ENCODE measurements around the gene RGS11.

- TF ChIP-seq EP300 (conservative IDR thresholded peaks at IDR 0.05; ENCODE audit: poor library complexity, severe bottlenecking), result no peak
- no peak for TF ChIP-seq CTCF (IDR thresholded peaks at IDR 0.05; ENCODE audit: poor library complexity, severe bottlenecking)
- TF ChIP-seq EZH2 (IDR thresholded peaks at IDR 0.05; ENCODE audit: borderline replicate concordance, insufficient read depth, low read length, poor library complexity, severe bottlenecking), result no peak
- no peak for TF ChIP-seq REST (IDR thresholded peaks at IDR 0.05; ENCODE audit: borderline replicate concordance)
- no peak for TF ChIP-seq RAD21 (conservative IDR thresholded peaks at IDR 0.05)
- TF ChIP-seq POLR2AphosphoS5 (IDR thresholded peaks at IDR 0.05), result no peak
- TF ChIP-seq SMC3 (conservative IDR thresholded peaks at IDR 0.05; ENCODE audit: poor library complexity), result no peak
- TF ChIP-seq MXI1 (conservative IDR thresholded peaks at IDR 0.05; ENCODE audit: poor library complexity, severe bottlenecking), result no peak
- TF ChIP-seq TAF1 (IDR thresholded peaks at IDR 0.05; ENCODE audit: low read depth), result no peak
Observed at GRCh38 chr16:263944-264343, 11.8 kb downstream of the RGS11 start.

All from neural cell (in vitro differentiated cells).